ENCODE data around the gene EGFR. TPM values are rescaled to one million over a fixed set of nuclear protein-coding genes. Genes with fewer than 3 reads are reported as not detected.

The EGFR gene
- polyA plus RNA-seq, 1 of the 3 experiments (the other 2 are of a cell fraction) = 37.6 TPM

GRCh38 chr7:55006499-55006898 lies 12.3 kb upstream of the EGFR start:
- no peak for DNase-seq
- H3K4me3 ChIP-seq (ENCODE audit: low read depth in 2 of 2, low read length in 1 of 2) = no peak overlapping the region
- no peaks in the 10 kb centered on the region for H3K36me3 ChIP-seq (replicated peaks in 1 of 2; ENCODE audit: control insufficient read depth in 1 of 2, insufficient read depth in 2 of 2, low read length in 1 of 2)
- peaks cover 0 to 1% of the 10 kb centered on the region in 2 experiments; a peak in 1 of 4 replicates for H3K4me1 ChIP-seq (ENCODE audit: control insufficient read depth in 1 of 2, insufficient read depth in 2 of 2, low read depth in 1 of 2, low read length in 1 of 2)
- no peak overlapping the region for H2AFZ ChIP-seq (ENCODE audit: low read depth)
- H3K27ac ChIP-seq (ENCODE audit: low read depth in 2 of 2, low read length in 1 of 2) = no peak overlapping the region
- no peak overlapping the region for H3K4me2 ChIP-seq
- H3K79me2 ChIP-seq (ENCODE audit: insufficient read depth) = no peaks in the 10 kb centered on the region
- no peaks in the 10 kb centered on the region for H3K27me3 ChIP-seq (ENCODE audit: insufficient read depth)
- WGBS (ENCODE audit: low lambda C conversion rate) = 78% methylated on average over 11 of the region's 11 CpGs
- CTCF ChIA-PET = interaction anchor here (2.3 kb wide), 1 partner anchor 12 kb away, joined by 7 read pairs; the partner anchor contains the start of gene EGFR
- POLR2A ChIA-PET = no interaction called here
- no peaks in the 10 kb centered on the region for H3K9me2 ChIP-seq
- H4K20me1 ChIP-seq (ENCODE audit: insufficient read depth) = no peaks in the 10 kb centered on the region
- H3F3A ChIP-seq (replicated peaks; ENCODE audit: insufficient read depth) = no peaks in the 10 kb centered on the region
- TF ChIP-seq NFIC (IDR thresholded peaks at IDR 0.05; ENCODE audit: borderline replicate concordance) (no peak), SMC3 (IDR thresholded peaks at IDR 0.05; ENCODE audit: low read depth, low read length) (no peak), USF1 (IDR thresholded peaks at IDR 0.05; ENCODE audit: borderline replicate concordance, low read depth) (no peak), MAX (IDR thresholded peaks at IDR 0.05; ENCODE audit: low read depth) (no peak), TAF1 (IDR thresholded peaks at IDR 0.05; ENCODE audit: borderline replicate concordance, low read depth, low read length) (no peak), IRF3 (IDR thresholded peaks at IDR 0.05; ENCODE audit: low read depth, low read length) (no peak)
- H3K9me3 ChIP-seq = no peaks in the 10 kb centered on the region
- H3K9ac ChIP-seq = no peak overlapping the region

GRCh38 chr7:55013851-55014250 lies 5.0 kb upstream of the EGFR start:
- H3K79me2 ChIP-seq (ENCODE audit: insufficient read depth) = peaks cover 7% of the 10 kb centered on the region
- TF ChIP-seq TAF1 (IDR thresholded peaks at IDR 0.05; ENCODE audit: borderline replicate concordance, low read depth, low read length) (no peak), EP300 (IDR thresholded peaks at IDR 0.05; ENCODE audit: borderline replicate concordance in 1 of 2, low read depth in 1 of 2, low read length in 1 of 2) (no peak), REST (IDR thresholded peaks at IDR 0.05; ENCODE audit: low read depth, low read length) (no peak), ZBTB33 (IDR thresholded peaks at IDR 0.05; ENCODE audit: borderline replicate concordance, low read depth) (no peak), FOSL2 (IDR thresholded peaks at IDR 0.05; ENCODE audit: borderline replicate concordance, low read depth) (no peak), PBX3 (IDR thresholded peaks at IDR 0.05) (no peak), JUND (IDR thresholded peaks at IDR 0.05) (no peak), FOXM1 (IDR thresholded peaks at IDR 0.05; ENCODE audit: low read depth) (no peak), EZH2phosphoT487 (IDR thresholded peaks at IDR 0.05; ENCODE audit: borderline replicate concordance, low read depth) (no peak), SMC3 (IDR thresholded peaks at IDR 0.05; ENCODE audit: low read depth, low read length) (no peak), GATA2 (CRISPR knock-in tag; IDR thresholded peaks at IDR 0.05) (no peak), MEF2A (IDR thresholded peaks at IDR 0.05; ENCODE audit: borderline replicate concordance, low read depth) (no peak), NRF1 (IDR thresholded peaks at IDR 0.05; ENCODE audit: low read depth, low read length) (no peak), ELF1 (IDR thresholded peaks at IDR 0.05) (no peak)
- no peak overlapping the region for H3K4me2 ChIP-seq
- no peaks in the 10 kb centered on the region for H3F3A ChIP-seq (replicated peaks; ENCODE audit: insufficient read depth)
- H3K9me2 ChIP-seq = no peaks in the 10 kb centered on the region
- H3K9me3 ChIP-seq = 0 out of 2 replicates have a peak, but pooled peaks cover 3% of the 10 kb centered on the region
- H3K9ac ChIP-seq = no peak overlapping the region
- H2AFZ ChIP-seq (ENCODE audit: low read depth) = no peak overlapping the region
- H3K4me1 ChIP-seq (ENCODE audit: control insufficient read depth in 1 of 2, insufficient read depth in 2 of 2, low read depth in 1 of 2, low read length in 1 of 2) = peaks cover 4 to 6% of the 10 kb centered on the region in 2 experiments; a peak in 2 of 4 replicates
- no peak for DNase-seq
- 88% methylated on average over 1 of the region's 1 CpG for WGBS (ENCODE audit: low lambda C conversion rate)
- H4K20me1 ChIP-seq (ENCODE audit: insufficient read depth) = no peaks in the 10 kb centered on the region
- H3K36me3 ChIP-seq (replicated peaks in 1 of 2; ENCODE audit: control insufficient read depth in 1 of 2, insufficient read depth in 2 of 2, low read length in 1 of 2) = no peaks in the 10 kb centered on the region
- no peaks in the 10 kb centered on the region for H3K27me3 ChIP-seq (ENCODE audit: insufficient read depth)
- no peak overlapping the region for H3K27ac ChIP-seq (ENCODE audit: low read depth in 2 of 2, low read length in 1 of 2)
- POLR2A ChIA-PET = no interaction called here
- CTCF ChIA-PET = interaction anchor here (2.9 kb wide), 1 partner anchor 241 kb away, joined by 16 read pairs; no protein-coding TSS in a partner anchor
- H3K4me3 ChIP-seq (ENCODE audit: low read depth in 2 of 2, low read length in 1 of 2) = no peak overlapping the region

All from SK-N-SH (cell line).